ENCODE data around the gene AKAP1.

Gene AKAP1

DNA sequence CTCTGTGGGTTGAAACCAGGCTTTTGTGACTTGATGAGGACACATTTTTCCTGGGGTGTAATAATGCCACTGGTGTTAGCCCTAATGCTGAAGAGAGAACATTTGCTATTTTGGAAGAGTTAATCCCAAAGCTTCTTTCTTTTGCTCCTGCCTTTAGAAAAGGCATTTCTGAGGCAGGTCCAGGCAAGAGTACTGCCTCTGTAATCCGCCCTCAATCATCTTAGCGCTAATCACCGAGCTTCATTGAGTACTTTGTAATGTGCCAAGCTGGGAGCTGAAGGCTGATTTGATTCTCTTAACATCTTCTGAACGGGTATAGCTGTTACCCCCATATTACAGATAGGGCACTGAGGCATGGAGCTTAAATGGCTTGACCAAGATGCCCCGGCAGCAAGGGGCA is 60.3 kb downstream of the AKAP1 start:
- ATAC-seq (replicated peaks; ENCODE audit: extremely low read depth, poor library complexity, severe bottlenecking): no peak
- no peak for DNase-seq (ENCODE audit: low spot score in 2 of 2)
- Mint-ChIP-seq H3K9me3 (no peaks in the 10 kb centered on the region), H3K27ac (ENCODE audit: low read depth) (no peak overlapping the region), H3K36me3 (ENCODE audit: insufficient read depth) (no peaks in the 10 kb centered on the region), H3K4me3 (no peak overlapping the region), H3K27me3 (peaks cover 64% of the 10 kb centered on the region), H3K4me1 (no peaks in the 10 kb centered on the region)

DNA sequence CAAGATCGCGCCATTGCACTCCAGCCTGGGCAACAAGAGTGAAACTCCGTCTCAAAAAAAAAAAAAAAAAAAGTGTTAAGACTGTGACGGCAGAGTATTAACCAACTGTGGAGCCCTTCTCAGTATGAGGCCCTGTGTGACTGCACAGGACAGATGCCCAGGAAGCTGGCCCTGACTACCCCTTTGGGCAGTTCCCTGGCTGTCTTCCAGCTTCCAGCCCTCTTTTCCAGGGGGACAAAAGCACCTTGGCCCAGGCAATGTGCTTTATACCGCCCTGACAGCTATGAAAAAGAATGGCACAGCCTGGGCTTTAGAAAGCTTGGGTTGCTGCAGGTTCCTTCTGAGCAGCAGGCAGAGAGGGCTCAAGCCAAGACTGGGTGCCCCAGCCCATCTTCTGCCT is 61.2 kb downstream of the AKAP1 start:
- H3K36me3 Mint-ChIP-seq (ENCODE audit: insufficient read depth): no peaks in the 10 kb centered on the region

DNA sequence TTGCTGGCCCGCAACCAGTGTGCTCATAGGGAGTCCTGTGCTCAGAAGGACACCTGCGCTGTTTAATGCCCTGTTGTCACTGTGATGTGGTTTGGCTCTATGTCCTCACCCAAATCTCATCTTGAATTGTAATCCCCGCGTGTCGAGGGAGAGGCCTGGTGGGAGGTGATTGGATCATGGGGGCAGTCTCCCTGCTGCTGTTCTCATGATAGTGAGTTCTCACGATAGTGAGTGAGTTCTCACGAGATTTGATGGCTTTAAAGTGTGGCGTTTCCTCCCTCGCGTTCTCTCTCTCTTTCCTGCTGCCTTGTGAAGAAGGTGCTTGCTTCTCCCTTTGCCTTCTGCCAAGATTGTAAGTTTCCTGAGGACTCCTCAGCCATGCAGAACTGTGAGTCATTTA is 66.8 kb downstream of the AKAP1 start:
- H3K36me3 Mint-ChIP-seq (ENCODE audit: insufficient read depth): no peaks in the 10 kb centered on the region

More for the DNA sequence above, 61.2 kb downstream of the AKAP1 start:
- no peak overlapping the region for H3K27ac Mint-ChIP-seq (ENCODE audit: low read depth)
- no peaks in the 10 kb centered on the region for H3K9me3 Mint-ChIP-seq
- H3K27me3 Mint-ChIP-seq: peaks cover 74% of the 10 kb centered on the region
- H3K4me1 Mint-ChIP-seq: no peaks in the 10 kb centered on the region
- ATAC-seq (replicated peaks; ENCODE audit: extremely low read depth, poor library complexity, severe bottlenecking): no peak
- H3K4me3 Mint-ChIP-seq: no peak overlapping the region
- no peak for DNase-seq (ENCODE audit: low spot score in 2 of 2)

DNA sequence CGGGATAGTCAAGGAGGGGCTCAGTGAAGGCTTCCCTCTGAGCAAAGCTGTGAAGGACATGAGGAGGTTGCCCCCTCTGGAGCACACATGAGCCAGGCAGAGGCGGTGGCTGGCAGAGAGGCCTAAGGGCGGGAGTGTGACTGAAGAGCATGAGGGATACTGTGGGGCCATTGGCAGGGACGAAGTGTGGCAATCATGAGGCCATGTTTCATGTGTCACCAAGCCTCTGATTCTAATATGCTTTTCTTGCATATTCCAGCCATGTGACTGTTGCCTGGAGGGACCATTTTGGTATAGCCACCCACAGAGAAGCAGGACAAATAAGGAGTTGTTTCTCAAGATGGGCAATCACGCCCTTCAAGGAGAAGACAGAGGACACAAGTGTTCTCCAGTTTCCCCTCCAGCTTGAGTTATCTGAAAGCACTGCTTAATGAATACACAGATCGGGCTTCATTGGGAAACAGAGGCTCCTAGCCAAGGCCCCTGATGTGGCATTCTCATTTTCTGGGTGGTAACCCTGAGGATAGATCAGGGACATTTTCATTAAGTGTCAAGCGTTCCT is 68.0 kb downstream of the AKAP1 start:
- Mint-ChIP-seq H3K36me3 (ENCODE audit: insufficient read depth) (no peaks in the 10 kb centered on the region), H3K27ac (ENCODE audit: low read depth) (no peak overlapping the region), H3K4me3 (no peak overlapping the region), H3K9me3 (no peaks in the 10 kb centered on the region), H3K27me3 (peaks cover 52% of the 10 kb centered on the region), H3K4me1 (no peaks in the 10 kb centered on the region)
- DNase-seq (ENCODE audit: low spot score in 2 of 2) (no peak), ATAC-seq (replicated peaks; ENCODE audit: extremely low read depth, poor library complexity, severe bottlenecking) (no peak)

More for the DNA sequence above, 66.8 kb downstream of the AKAP1 start:
- no peak for DNase-seq (ENCODE audit: low spot score in 2 of 2)
- Mint-ChIP-seq H3K9me3 (no peaks in the 10 kb centered on the region), H3K27me3 (peaks cover 61% of the 10 kb centered on the region), H3K4me1 (no peaks in the 10 kb centered on the region), H3K4me3 (no peak overlapping the region), H3K27ac (ENCODE audit: low read depth) (no peak overlapping the region)
- ATAC-seq (replicated peaks; ENCODE audit: extremely low read depth, poor library complexity, severe bottlenecking): no peak

DNA sequence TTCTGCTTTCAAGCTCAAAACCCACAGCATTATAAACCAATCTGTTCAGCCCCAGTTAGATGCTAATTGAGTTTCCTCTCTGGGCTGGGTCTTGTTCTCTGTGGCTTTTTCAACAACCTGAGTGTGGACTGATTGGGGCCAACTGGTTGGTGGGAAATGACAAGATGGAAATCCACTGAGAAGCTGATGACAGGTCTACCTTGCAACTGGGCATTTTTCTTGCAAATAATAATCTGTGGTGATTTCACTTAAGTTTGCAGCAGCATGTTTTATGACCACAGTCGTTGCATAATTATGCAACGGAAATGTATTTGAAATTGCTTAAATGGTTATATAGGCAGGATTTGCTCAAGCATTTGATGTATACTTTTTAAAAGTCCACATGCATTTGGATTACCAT is 69.9 kb downstream of the AKAP1 start:
- H3K27ac Mint-ChIP-seq (ENCODE audit: low read depth): no peak overlapping the region
- no peak for DNase-seq (ENCODE audit: low spot score in 2 of 2)
- no peaks in the 10 kb centered on the region for H3K4me1 Mint-ChIP-seq
- ATAC-seq (replicated peaks; ENCODE audit: extremely low read depth, poor library complexity, severe bottlenecking): no peak
- H3K9me3 Mint-ChIP-seq: no peaks in the 10 kb centered on the region
- H3K27me3 Mint-ChIP-seq: peaks cover 50% of the 10 kb centered on the region
- H3K36me3 Mint-ChIP-seq (ENCODE audit: insufficient read depth): no peaks in the 10 kb centered on the region
- no peak overlapping the region for H3K4me3 Mint-ChIP-seq

DNA sequence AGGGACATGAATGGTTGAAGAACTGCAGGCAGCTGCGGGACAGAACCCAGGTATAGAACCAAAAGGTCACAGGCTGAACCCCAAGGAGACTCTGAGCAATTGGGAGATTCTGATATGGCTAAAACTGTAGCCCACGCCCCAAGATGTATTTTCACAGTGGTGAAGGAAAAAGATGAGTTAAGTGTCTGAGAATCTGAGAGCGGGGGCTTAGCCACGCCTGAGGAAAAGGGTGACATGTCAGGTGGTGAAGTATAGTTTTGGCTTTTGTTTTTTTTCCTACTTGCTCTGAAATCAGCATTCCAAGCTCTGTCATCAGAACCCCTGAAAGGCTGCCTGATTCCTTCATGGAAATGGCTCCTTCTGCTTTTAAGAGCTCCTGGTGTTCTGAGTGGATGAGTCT is 73.3 kb downstream of the AKAP1 start:
- DNase-seq (ENCODE audit: low spot score in 2 of 2) (no peak), ATAC-seq (replicated peaks; ENCODE audit: extremely low read depth, poor library complexity, severe bottlenecking) (no peak)
- no peaks in the 10 kb centered on the region for H3K36me3 Mint-ChIP-seq (ENCODE audit: insufficient read depth)
- no peaks in the 10 kb centered on the region for H3K4me1 Mint-ChIP-seq
- peaks cover 39% of the 10 kb centered on the region for H3K27me3 Mint-ChIP-seq
- no peak overlapping the region for H3K4me3 Mint-ChIP-seq
- H3K27ac Mint-ChIP-seq (ENCODE audit: low read depth): no peak overlapping the region
- H3K9me3 Mint-ChIP-seq: peaks cover 5% of the 10 kb centered on the region

- H3K36me3 Mint-ChIP-seq (ENCODE audit: insufficient read depth): no peaks in the 10 kb centered on the region
- ATAC-seq (replicated peaks; ENCODE audit: extremely low read depth, poor library complexity, severe bottlenecking) (no peak), DNase-seq (ENCODE audit: low spot score in 2 of 2) (no peak)
- H3K27me3 Mint-ChIP-seq: peaks cover 44% of the 10 kb centered on the region
- H3K4me3 Mint-ChIP-seq: no peak overlapping the region
- H3K27ac Mint-ChIP-seq (ENCODE audit: low read depth): no peak overlapping the region
- H3K4me1 Mint-ChIP-seq: no peaks in the 10 kb centered on the region
- H3K9me3 Mint-ChIP-seq: peaks cover 5% of the 10 kb centered on the region
These were observed 73.7 kb downstream of the AKAP1 start for GRCh38 chr17:57158795-57159194.

GRCh38 chr17:57160624-57161023 is 75.6 kb downstream of the AKAP1 start:
- peaks cover 5% of the 10 kb centered on the region for H3K9me3 Mint-ChIP-seq
- DNase-seq (ENCODE audit: low spot score in 2 of 2) (no peak), ATAC-seq (replicated peaks; ENCODE audit: extremely low read depth, poor library complexity, severe bottlenecking) (no peak)
- no peak overlapping the region for H3K27ac Mint-ChIP-seq (ENCODE audit: low read depth)
- no peaks in the 10 kb centered on the region for H3K4me1 Mint-ChIP-seq
- H3K4me3 Mint-ChIP-seq: no peak overlapping the region
- H3K36me3 Mint-ChIP-seq (ENCODE audit: insufficient read depth): no peaks in the 10 kb centered on the region
- H3K27me3 Mint-ChIP-seq: peaks cover 58% of the 10 kb centered on the region

- Mint-ChIP-seq H3K4me3 (no peak overlapping the region), H3K9me3 (peaks cover 5% of the 10 kb centered on the region), H3K4me1 (no peaks in the 10 kb centered on the region), H3K27ac (ENCODE audit: low read depth) (no peak overlapping the region), H3K27me3 (peaks cover 60% of the 10 kb centered on the region), H3K36me3 (ENCODE audit: insufficient read depth) (no peaks in the 10 kb centered on the region)
- DNase-seq (ENCODE audit: low spot score in 2 of 2) (no peak), ATAC-seq (replicated peaks; ENCODE audit: extremely low read depth, poor library complexity, severe bottlenecking) (no peak)
These were observed 79.8 kb downstream of the AKAP1 start for GRCh38 chr17:57164814-57165213.

- H3K4me3 Mint-ChIP-seq: no peak overlapping the region
- no peaks in the 10 kb centered on the region for H3K36me3 Mint-ChIP-seq (ENCODE audit: insufficient read depth)
- no peak for ATAC-seq (replicated peaks; ENCODE audit: extremely low read depth, poor library complexity, severe bottlenecking)
- no peaks in the 10 kb centered on the region for H3K4me1 Mint-ChIP-seq
- no peak for DNase-seq (ENCODE audit: low spot score in 2 of 2)
- no peak overlapping the region for H3K27ac Mint-ChIP-seq (ENCODE audit: low read depth)
- H3K9me3 Mint-ChIP-seq: no peaks in the 10 kb centered on the region
- H3K27me3 Mint-ChIP-seq: peaks cover 56% of the 10 kb centered on the region
These were observed 80.7 kb downstream of the AKAP1 start for GRCh38 chr17:57165754-57166153.

GRCh38 chr17:57166803-57167202 is 81.8 kb downstream of the AKAP1 start:
- Mint-ChIP-seq H3K4me1 (no peaks in the 10 kb centered on the region), H3K27ac (ENCODE audit: low read depth) (no peak overlapping the region), H3K36me3 (ENCODE audit: insufficient read depth) (no peaks in the 10 kb centered on the region), H3K27me3 (peaks cover 58% of the 10 kb centered on the region), H3K9me3 (no peaks in the 10 kb centered on the region), H3K4me3 (no peak overlapping the region)
- no peak for ATAC-seq (replicated peaks; ENCODE audit: extremely low read depth, poor library complexity, severe bottlenecking)
- no peak for DNase-seq (ENCODE audit: low spot score in 2 of 2)

GRCh38 chr17:57168695-57169094 is 83.6 kb downstream of the AKAP1 start:
- Mint-ChIP-seq H3K9me3 (no peaks in the 10 kb centered on the region), H3K36me3 (ENCODE audit: insufficient read depth) (peaks cover 1% of the 10 kb centered on the region), H3K4me1 (no peaks in the 10 kb centered on the region), H3K27ac (ENCODE audit: low read depth) (no peak overlapping the region), H3K27me3 (peaks cover 70% of the 10 kb centered on the region), H3K4me3 (no peak overlapping the region)
- no peak for DNase-seq (ENCODE audit: low spot score in 2 of 2)
- no peak for ATAC-seq (replicated peaks; ENCODE audit: extremely low read depth, poor library complexity, severe bottlenecking)

GRCh38 chr17:57170866-57171265 is 85.8 kb downstream of the AKAP1 start:
- no peaks in the 10 kb centered on the region for H3K9me3 Mint-ChIP-seq
- no peak overlapping the region for H3K27ac Mint-ChIP-seq (ENCODE audit: low read depth)
- H3K36me3 Mint-ChIP-seq (ENCODE audit: insufficient read depth): peaks cover 1% of the 10 kb centered on the region
- DNase-seq (ENCODE audit: low spot score in 2 of 2): no peak
- peaks cover 76% of the 10 kb centered on the region for H3K27me3 Mint-ChIP-seq
- no peaks in the 10 kb centered on the region for H3K4me1 Mint-ChIP-seq
- no peak for ATAC-seq (replicated peaks; ENCODE audit: extremely low read depth, poor library complexity, severe bottlenecking)
- no peak overlapping the region for H3K4me3 Mint-ChIP-seq
